ENCODE measurements around the gene CDX1. TPM values are rescaled to one million over a fixed set of nuclear protein-coding genes. Genes with fewer than 3 reads are reported as not detected.

CDX1 gene
- total RNA-seq, 2 donors from 2014 or later: 299 to 498 TPM

DNA sequence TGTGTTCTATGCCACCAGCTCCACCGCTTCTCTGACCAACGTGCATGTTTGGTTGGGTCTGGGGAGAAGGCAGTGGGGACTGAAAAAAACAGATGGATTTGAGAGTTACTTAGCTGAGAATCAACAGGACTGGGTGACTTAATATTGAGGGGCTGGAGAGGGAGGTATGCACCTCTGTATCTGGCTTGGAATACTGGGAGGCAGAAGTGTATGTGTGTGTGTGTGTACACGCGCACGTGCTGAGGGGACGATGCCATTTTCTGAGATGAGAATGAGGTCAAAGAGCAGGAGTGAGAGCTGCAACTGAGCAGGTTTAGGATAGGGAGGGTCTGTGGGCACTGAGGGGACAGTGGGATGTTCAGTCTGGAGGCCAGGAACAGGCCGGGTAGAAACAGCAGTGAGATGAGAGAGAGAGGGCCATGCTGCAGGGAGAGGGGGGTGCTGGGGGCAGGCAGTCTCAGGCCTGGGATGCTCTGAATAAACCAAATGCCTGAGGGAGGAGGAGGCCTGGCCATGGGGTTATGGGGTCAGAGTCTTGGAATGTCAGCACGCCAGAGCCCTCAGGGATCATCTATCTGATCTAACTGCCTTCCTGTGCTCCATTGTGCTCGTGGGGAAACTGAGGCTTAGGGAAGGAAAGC is 24.9 kb upstream of the CDX1 start:
- H3K4me3 ChIP-seq: no peak overlapping the region
- peak overlapping the region; percentile 72 for H3K27ac ChIP-seq
- no peaks in the 10 kb centered on the region for H3K9me3 ChIP-seq
- H3K36me3 ChIP-seq: no peaks in the 10 kb centered on the region
- H3K9ac ChIP-seq (ENCODE audit: low read depth in 2 of 2, low read length in 2 of 2): peak overlapping the region in 1 of 2 donors; percentile 46
- no peak for DNase-seq
- intact Hi-C loops (cut with DNase I): no loop called here
- TF ChIP-seq, protein P1, sequence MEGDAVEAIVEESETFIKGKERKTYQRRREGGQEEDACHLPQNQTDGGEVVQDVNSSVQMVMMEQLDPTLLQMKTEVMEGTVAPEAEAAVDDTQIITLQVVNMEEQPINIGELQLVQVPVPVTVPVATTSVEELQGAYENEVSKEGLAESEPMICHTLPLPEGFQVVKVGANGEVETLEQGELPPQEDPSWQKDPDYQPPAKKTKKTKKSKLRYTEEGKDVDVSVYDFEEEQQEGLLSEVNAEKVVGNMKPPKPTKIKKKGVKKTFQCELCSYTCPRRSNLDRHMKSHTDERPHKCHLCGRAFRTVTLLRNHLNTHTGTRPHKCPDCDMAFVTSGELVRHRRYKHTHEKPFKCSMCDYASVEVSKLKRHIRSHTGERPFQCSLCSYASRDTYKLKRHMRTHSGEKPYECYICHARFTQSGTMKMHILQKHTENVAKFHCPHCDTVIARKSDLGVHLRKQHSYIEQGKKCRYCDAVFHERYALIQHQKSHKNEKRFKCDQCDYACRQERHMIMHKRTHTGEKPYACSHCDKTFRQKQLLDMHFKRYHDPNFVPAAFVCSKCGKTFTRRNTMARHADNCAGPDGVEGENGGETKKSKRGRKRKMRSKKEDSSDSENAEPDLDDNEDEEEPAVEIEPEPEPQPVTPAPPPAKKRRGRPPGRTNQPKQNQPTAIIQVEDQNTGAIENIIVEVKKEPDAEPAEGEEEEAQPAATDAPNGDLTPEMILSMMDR (IDR thresholded peaks at IDR 0.05): no peak
- no peaks in the 10 kb centered on the region for H3K4me1 ChIP-seq
- no peaks in the 10 kb centered on the region for H3K27me3 ChIP-seq

DNA sequence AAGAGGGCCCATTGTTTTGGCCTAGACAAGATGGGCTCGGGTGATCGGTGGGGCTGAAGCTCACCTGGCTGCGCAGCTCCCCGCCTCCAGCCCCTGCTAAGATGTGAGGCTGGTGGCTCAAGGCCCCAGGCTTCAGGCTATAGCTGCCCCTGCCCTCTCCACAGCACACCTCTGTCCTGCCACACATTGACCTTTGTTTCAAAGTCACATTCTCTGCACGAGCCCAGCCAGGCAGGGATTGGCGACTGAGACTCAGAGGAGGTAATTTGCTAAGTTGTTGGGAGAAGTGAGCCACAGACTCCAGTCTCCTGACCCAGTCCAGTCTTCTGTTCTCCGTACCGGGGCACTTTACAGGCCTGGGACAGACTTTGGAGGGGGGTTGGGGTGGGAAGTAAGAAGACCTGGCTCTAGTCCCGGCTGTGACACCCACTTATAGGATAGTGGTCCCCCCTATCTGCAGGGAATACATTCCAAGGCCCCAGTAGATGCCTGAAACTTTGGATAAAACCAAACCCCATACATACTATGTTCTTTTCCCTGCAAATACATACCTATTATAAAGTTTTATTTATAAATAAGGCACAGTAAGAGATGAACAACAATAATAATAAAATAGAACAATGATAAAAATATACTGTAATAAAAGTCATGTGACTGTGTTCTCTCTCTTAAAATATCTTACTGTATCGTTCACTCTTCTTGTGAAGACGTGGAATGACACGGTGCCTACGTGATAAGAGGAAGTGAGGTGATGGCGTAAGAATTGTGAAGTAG is 24.2 kb upstream of the CDX1 start:
- intact Hi-C loops (cut with DNase I): no loop called here
- TF ChIP-seq, protein P1 (IDR thresholded peaks at IDR 0.05): no peak
- peak overlapping the region; percentile 72 for H3K27ac ChIP-seq
- no peak for DNase-seq
- H3K4me1 ChIP-seq: no peaks in the 10 kb centered on the region
- no peaks in the 10 kb centered on the region for H3K36me3 ChIP-seq
- no peaks in the 10 kb centered on the region for H3K27me3 ChIP-seq
- no peaks in the 10 kb centered on the region for H3K9me3 ChIP-seq
- H3K4me3 ChIP-seq: no peak overlapping the region
- H3K9ac ChIP-seq (ENCODE audit: low read depth in 2 of 2, low read length in 2 of 2): peak overlapping the region in 1 of 2 donors; percentile 46

DNA sequence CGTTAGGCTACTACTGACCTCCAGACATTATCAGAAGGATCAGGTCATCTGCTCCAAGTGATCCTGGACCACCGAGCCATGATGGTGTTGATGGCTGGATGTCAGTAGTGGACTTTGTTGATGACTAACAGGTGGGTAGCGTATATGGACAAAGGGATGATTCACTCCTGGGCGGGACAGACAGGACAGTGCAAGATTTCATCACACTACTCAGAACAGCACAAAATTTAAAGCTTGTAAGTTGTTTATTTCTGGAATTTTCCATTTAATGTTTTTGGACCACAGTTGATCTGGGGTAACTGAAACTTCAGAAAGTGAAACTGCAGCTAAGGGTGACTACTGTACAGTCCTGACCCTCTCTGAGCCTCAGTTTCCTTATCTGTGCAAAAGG is 23.6 kb upstream of the CDX1 start:
- Histone ChIP-seq H3K9me3 (no peaks in the 10 kb centered on the region), H3K9ac (ENCODE audit: low read depth in 2 of 2, low read length in 2 of 2) (no peak overlapping the region), H3K36me3 (no peaks in the 10 kb centered on the region), H3K27ac (peak overlapping the region; percentile 72), H3K4me3 (no peak overlapping the region), H3K4me1 (no peaks in the 10 kb centered on the region), H3K27me3 (no peaks in the 10 kb centered on the region)
- no peak for DNase-seq
- intact Hi-C loops (cut with DNase I): no loop called here
- TF ChIP-seq, protein P1 (IDR thresholded peaks at IDR 0.05): no peak

DNA sequence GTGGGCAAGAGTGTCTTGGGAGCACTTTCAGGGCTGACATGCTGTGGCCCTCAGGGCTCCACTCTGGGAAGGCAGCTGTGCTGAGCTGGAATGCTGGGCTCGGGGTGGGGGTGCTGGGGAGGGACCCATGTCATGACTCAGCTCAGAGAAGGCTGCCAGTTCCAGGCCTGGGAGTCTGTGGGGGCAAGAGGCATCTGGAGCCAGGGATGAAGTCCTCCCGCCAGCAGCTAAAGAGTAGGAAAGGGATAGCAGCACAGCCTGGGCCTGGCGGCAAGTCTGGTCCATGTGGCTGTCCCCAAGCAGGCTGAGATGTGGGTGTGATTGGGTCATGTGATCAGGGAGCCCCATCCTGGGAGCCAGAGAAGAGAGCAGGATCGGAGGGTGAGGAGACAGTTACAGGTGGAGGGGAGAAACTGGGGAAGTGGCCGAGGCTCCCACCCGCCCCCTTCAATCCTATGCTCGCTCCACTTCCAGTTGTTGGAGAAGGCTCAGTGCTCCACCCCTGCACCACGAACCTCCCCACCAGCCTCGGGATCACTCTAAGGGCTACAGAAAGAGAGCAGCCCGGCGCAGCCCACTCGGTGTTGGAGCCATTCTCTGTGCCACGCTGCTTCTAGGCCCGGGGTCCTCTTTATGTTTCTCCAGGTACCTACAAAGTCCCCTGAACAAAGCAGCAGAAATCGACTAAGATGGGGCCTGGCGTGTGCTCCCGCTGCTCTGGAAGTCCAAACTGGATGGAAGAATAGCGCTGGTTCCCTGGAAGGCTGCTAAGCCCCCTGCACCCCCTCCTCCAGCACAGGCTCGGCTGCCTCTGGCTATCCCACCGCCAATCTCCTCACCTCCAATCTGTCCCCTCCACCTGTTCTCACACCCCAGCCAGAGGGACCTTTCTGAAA is 23.0 kb upstream of the CDX1 start:
- Histone ChIP-seq H3K4me1 (no peaks in the 10 kb centered on the region), H3K9ac (ENCODE audit: low read depth in 2 of 2, low read length in 2 of 2) (peak overlapping the region; percentile 41 to 44), H3K4me3 (no peak overlapping the region), H3K27me3 (no peaks in the 10 kb centered on the region), H3K36me3 (no peaks in the 10 kb centered on the region), H3K27ac (peak overlapping the region; percentile 72), H3K9me3 (no peaks in the 10 kb centered on the region)
- DNase-seq: peak; percentile 59
- TF ChIP-seq, protein P1 (IDR thresholded peaks at IDR 0.05): no peak
- intact Hi-C loops (cut with DNase I): no loop called here

DNA sequence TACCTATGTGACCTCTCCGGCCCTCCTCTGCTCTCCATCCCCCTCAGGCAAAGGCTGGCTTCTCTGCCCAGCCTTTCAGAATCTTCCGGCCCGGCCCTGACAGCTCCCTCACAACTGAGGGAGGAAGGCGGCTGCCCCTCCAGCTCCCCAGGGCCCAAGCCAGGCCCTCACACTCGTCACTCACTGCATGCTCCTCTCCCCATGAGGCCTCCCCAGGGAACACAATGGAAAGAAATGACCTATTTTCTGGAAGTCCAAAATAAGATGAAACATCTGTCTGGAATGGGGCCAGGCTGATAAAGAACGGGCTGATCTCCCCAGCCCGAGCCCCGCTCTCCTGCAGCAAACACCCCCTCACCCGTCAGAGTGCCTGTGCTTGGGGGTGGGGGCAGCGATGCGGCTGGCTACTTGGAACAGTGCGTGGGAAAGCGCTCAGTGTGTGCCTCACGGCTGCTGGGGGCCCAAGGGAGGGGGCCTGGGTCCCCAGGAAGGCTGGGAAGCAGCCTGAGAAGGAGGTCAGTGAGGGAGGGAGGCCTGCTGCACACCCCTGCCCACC is 22.3 kb upstream of the CDX1 start:
- TF ChIP-seq, protein P1 (IDR thresholded peaks at IDR 0.05): no peak
- Histone ChIP-seq H3K9me3 (no peaks in the 10 kb centered on the region), H3K4me3 (no peak overlapping the region), H3K27me3 (no peaks in the 10 kb centered on the region), H3K4me1 (no peaks in the 10 kb centered on the region), H3K9ac (ENCODE audit: low read depth in 2 of 2, low read length in 2 of 2) (peak overlapping the region in 1 of 2 donors; percentile 44), H3K27ac (peak overlapping the region; percentile 72), H3K36me3 (no peaks in the 10 kb centered on the region)
- intact Hi-C loops (cut with DNase I): no loop called here
- DNase-seq: no peak

Measured in colonic mucosa (tissue), 4 donors.